HEK293 (cell line): ENCODE data around the gene TM9SF1.

Source experiments
- CTCF ChIA-PET: fragments of 350-600 bp; formaldehyde crosslinking; extraction: SDS; loops from one replicate; lab custom pipeline; 2021; ENCODE audit warnings: antibody characterized with exemption; lab: Yijun Ruan, JAX
- POLR2A ChIA-PET: fragments of 300-600 bp; formaldehyde crosslinking; extraction: SDS; loops from one replicate; lab custom pipeline; 2020; ENCODE audit warnings: antibody characterized with exemption, inconsistent platforms; lab: Yijun Ruan, JAX
- H3K27ac ChIP-seq: fragments of 200-500 bp; sonication (Bioruptor generic); 2 replicates; pipeline ENCODE4 v1.5.1; 2014; ENCODE audit warnings: low read depth, low read length, control low read depth, inconsistent platforms; ENCODE audit errors: extremely low read depth
- H3K36me3 ChIP-seq, 2 experiments: fragments of 200-500 bp in 1 of 2; sonication (Bioruptor generic) in 1 of 2; 1 replicate in 1 of 2; 2 replicates in 1 of 2; pipeline ENCODE4 v1.5.1; 2014 to 2017; ENCODE audit warnings: inconsistent platforms in 2 of 2, low read length in 2 of 2; ENCODE audit not compliant: control insufficient read depth in 2 of 2, insufficient read depth in 1 of 2
- H3K4me1 ChIP-seq: fragments of 200-500 bp; sonication (Bioruptor generic); 2 replicates; pipeline ENCODE4 v1.5.1; 2014; ENCODE audit warnings: mild to moderate bottlenecking, low read length, inconsistent platforms; ENCODE audit not compliant: control insufficient read depth, insufficient read depth
- H3K4me3 ChIP-seq: 2 replicates; pipeline ENCODE4 v1.5.1; 2011; ENCODE audit warnings: low read depth, mild to moderate bottlenecking, control low read depth, low read length, moderate library complexity
- H3K9me3 ChIP-seq: fragments of 200-500 bp; sonication (Bioruptor generic); 2 replicates; pipeline ENCODE4 v1.5.1; 2014; ENCODE audit warnings: low read depth, low read length, inconsistent platforms; ENCODE audit not compliant: control insufficient read depth, insufficient read depth
- GLIS1 ChIP-seq: fragments of 450-650 bp; formaldehyde crosslinking; IDR thresholded peaks from 2 replicates; pipeline ENCODE4 v1.5.1; 2016; ENCODE audit warnings: missing biosample characterization, missing genetic modification characterization
- KLF8 ChIP-seq: fragments of 450-650 bp; formaldehyde crosslinking; IDR thresholded peaks from 2 replicates; pipeline ENCODE4 v1.5.1; 2016; ENCODE audit warnings: missing biosample characterization, missing genetic modification characterization
- MYNN ChIP-seq: fragments of 450-650 bp; formaldehyde crosslinking; IDR thresholded peaks from 2 replicates; pipeline ENCODE4 v1.5.1; 2016; ENCODE audit warnings: missing biosample characterization, missing genetic modification characterization, borderline replicate concordance
- OSR2 ChIP-seq: fragments of 450-650 bp; formaldehyde crosslinking; IDR thresholded peaks from 2 replicates; pipeline ENCODE4 v1.5.1; 2016; ENCODE audit warnings: missing biosample characterization, missing genetic modification characterization
- OVOL3 ChIP-seq: fragments of 450-650 bp; formaldehyde crosslinking; IDR thresholded peaks from 2 replicates; pipeline ENCODE4 v1.5.1; 2016; ENCODE audit warnings: missing biosample characterization, missing genetic modification characterization
- SCRT1 ChIP-seq: fragments of 450-650 bp; formaldehyde crosslinking; IDR thresholded peaks from 2 replicates; pipeline ENCODE4 v1.5.1; 2016; ENCODE audit warnings: missing biosample characterization, missing genetic modification characterization, borderline replicate concordance
- ZBTB20 ChIP-seq: fragments of 450-650 bp; formaldehyde crosslinking; IDR thresholded peaks from 2 replicates; pipeline ENCODE4 v1.5.1; 2016; ENCODE audit warnings: missing biosample characterization, missing genetic modification characterization
- ZNF174 ChIP-seq: fragments of 450-650 bp; formaldehyde crosslinking; IDR thresholded peaks from 2 replicates; pipeline ENCODE4 v1.5.0; 2017; ENCODE audit warnings: missing biosample characterization, mild to moderate bottlenecking, missing genetic modification characterization
- ZNF223 ChIP-seq: fragments of 450-650 bp; formaldehyde crosslinking; IDR thresholded peaks from 2 replicates; pipeline ENCODE4 v1.5.1; 2016; ENCODE audit warnings: missing biosample characterization, missing genetic modification characterization
- ZNF335 ChIP-seq: fragments of 450-650 bp; formaldehyde crosslinking; conservative IDR thresholded peaks from 2 replicates; pipeline ENCODE4 v1.5.1; 2016; ENCODE audit warnings: missing biosample characterization, missing genetic modification characterization
- ZNF366 ChIP-seq: fragments of 450-650 bp; formaldehyde crosslinking; conservative IDR thresholded peaks from 2 replicates; pipeline ENCODE4 v1.5.1; 2016; ENCODE audit warnings: missing biosample characterization, missing genetic modification characterization
- ZNF37A ChIP-seq: fragments of 450-650 bp; IDR thresholded peaks from 2 replicates; pipeline ENCODE4 v1.5.1; 2018; ENCODE audit warnings: missing biosample characterization, missing genetic modification characterization
- ZNF391 ChIP-seq: fragments of 450-650 bp; formaldehyde crosslinking; IDR thresholded peaks from 2 replicates; pipeline ENCODE4 v1.5.1; 2016; ENCODE audit warnings: low read depth, missing biosample characterization, missing genetic modification characterization, borderline replicate concordance
- ZNF404 ChIP-seq: fragments of 450-650 bp; formaldehyde crosslinking; IDR thresholded peaks from 2 replicates; pipeline ENCODE4 v1.5.1; 2017; ENCODE audit warnings: missing biosample characterization, missing genetic modification characterization
- ZNF416 ChIP-seq: fragments of 450-650 bp; formaldehyde crosslinking; IDR thresholded peaks from 2 replicates; pipeline ENCODE4 v1.5.1; 2016; ENCODE audit warnings: missing biosample characterization, missing genetic modification characterization
- ZNF600 ChIP-seq: fragments of 450-650 bp; formaldehyde crosslinking; IDR thresholded peaks from 2 replicates; pipeline ENCODE4 v1.5.1; 2016; ENCODE audit warnings: missing biosample characterization, missing genetic modification characterization
- ZNF629 ChIP-seq: fragments of 450-650 bp; formaldehyde crosslinking; IDR thresholded peaks from 2 replicates; pipeline ENCODE4 v1.5.1; 2017; ENCODE audit warnings: missing biosample characterization, missing genetic modification characterization
- ZNF701 ChIP-seq: fragments of 450-650 bp; formaldehyde crosslinking; IDR thresholded peaks from 2 replicates; pipeline ENCODE4 v1.5.1; 2016; ENCODE audit warnings: missing biosample characterization, missing genetic modification characterization
- ZXDB ChIP-seq: fragments of 450-650 bp; formaldehyde crosslinking; IDR thresholded peaks from 2 replicates; pipeline ENCODE4 v1.5.1; 2016; ENCODE audit warnings: missing biosample characterization, missing genetic modification characterization
- TF ChIP-seq, protein P1 (sequence below): fragments of 450-650 bp; formaldehyde crosslinking; IDR thresholded peaks from 2 replicates; pipeline ENCODE4 v1.5.1; 2016; ENCODE audit warnings: missing biosample characterization, missing genetic modification characterization
- TF ChIP-seq, protein P2 (sequence below): fragments of 450-650 bp; formaldehyde crosslinking; IDR thresholded peaks from 2 replicates; pipeline ENCODE4 v1.5.1; 2016; ENCODE audit warnings: missing biosample characterization, missing genetic modification characterization
- TF ChIP-seq, protein P3 (sequence below): fragments of 450-650 bp; formaldehyde crosslinking; IDR thresholded peaks from 2 replicates; pipeline ENCODE4 v1.5.1; 2016; ENCODE audit warnings: missing biosample characterization, missing genetic modification characterization
- TF ChIP-seq, protein P4 (sequence below): fragments of 450-650 bp; formaldehyde crosslinking; IDR thresholded peaks from 2 replicates; pipeline ENCODE4 v1.5.1; 2016; ENCODE audit warnings: missing biosample characterization, missing genetic modification characterization
- TF ChIP-seq, protein P5 (sequence below): fragments of 450-650 bp; formaldehyde crosslinking; conservative IDR thresholded peaks from 2 replicates; pipeline ENCODE4 v1.5.1; 2016; ENCODE audit warnings: low read depth, missing biosample characterization, missing genetic modification characterization

The TM9SF1 gene

DNA sequence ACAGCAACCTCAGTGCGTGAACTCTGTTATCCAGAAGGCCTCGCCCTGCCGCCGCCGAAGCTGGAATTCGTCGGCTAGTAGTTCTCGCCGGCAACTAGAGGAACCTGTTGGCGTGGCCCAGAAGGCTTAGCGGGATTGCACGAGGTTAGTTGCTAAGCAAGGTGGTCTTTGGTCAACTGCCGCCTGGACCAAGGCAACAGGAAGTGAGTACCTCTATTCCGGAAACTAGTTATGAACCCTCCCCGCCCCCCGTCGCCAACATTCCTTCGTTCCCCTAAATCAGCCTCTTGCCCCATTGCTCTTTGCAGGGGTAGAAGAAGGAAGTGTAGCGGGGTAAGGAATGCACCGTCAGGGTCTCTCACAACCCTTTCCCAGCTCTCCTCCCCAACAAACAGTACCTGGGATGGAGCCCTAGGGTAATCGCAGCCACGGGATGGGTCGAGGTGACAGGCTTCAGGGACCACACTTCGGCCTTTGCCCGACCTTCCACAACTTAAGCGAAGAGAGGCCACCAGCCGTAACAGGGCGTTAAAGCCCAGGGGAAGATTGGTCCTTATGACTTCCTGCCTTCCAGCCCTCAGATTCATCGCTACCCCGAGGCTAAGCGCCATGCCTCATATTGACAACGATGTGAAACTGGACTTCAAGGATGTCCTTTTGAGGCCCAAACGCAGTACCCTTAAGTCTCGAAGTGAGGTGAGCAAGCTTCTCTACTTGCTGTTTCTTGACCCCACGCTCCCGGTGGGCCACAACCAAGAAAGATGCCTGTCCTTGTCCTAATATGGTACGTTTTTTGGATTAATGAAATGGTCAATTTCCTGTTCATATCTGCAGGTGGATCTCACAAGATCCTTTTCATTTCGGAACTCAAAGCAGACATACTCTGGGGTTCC is 37.6 kb upstream of the TM9SF1 start, which contains the start of gene GMPR2:
GMPR2 (plus strand) TSS at position 285 of the 893 bp plus-strand sequence; CDS start at position 610, 325 bp downstream.
- Histone ChIP-seq H3K4me3 (peak within 1 kb of the TSS; percentile 69), H3K9me3 (no peaks in the 10 kb centered on the region), H3K27ac (peak within 1 kb of the TSS; percentile 92), H3K4me1 (peaks cover 7% of the 10 kb centered on the region), H3K36me3 (peaks cover 17 to 49% of the 10 kb centered on the region in 2 experiments; a peak in 2 of 3 replicates)
- ChIA-PET CTCF (interaction anchor here (0.6 to 1.8 kb wide), 4 partner anchors 10 to 142 kb away, joined by 3 to 7 read pairs (median 3); partner anchors contain the start of genes CIDEB and TINF2), POLR2A (interaction anchor here (1.8 kb wide), 1 partner anchor 9 kb away, joined by 10 read pairs; the partner anchor contains the start of gene TINF2)
- TF ChIP-seq ZBTB20 (tag by site-specific recombination) (peak; percentile 71), SCRT1 (peak; percentile 62; the same call in 1 of the 2 replicates), ZNF37A (tag by site-specific recombination) (no peak), ZNF416 (tag by site-specific recombination) (no peak), ZNF335 (tag by site-specific recombination) (peak; percentile 90), ZXDB (tag by site-specific recombination) (0 out of 2 replicates have a peak, but pooled peaks have one; percentile 27), ZNF223 (no peak), ZNF366 (tag by site-specific recombination) (peak; percentile 33), ZNF404 (tag by site-specific recombination) (no peak), ZNF174 (tag by site-specific recombination) (no peak), KLF8 (tag by site-specific recombination) (0 out of 2 replicates have a peak, but pooled peaks have one; percentile 7), MYNN (tag by site-specific recombination) (no peak), GLIS1 (tag by site-specific recombination) (0 out of 2 replicates have a peak, but pooled peaks have one; percentile 16), ZNF600 (tag by site-specific recombination) (peak; percentile 32; the same call in 1 of the 2 replicates), ZNF391 (tag by site-specific recombination) (no peak), OSR2 (tag by site-specific recombination) (no peak), ZNF701 (tag by site-specific recombination) (peak; percentile 67; the same call in 1 of the 2 replicates), OVOL3 (tag by site-specific recombination) (peak; percentile 48; the same call in 1 of the 2 replicates), ZNF629 (tag by site-specific recombination) (peak; percentile 9)
- TF ChIP-seq, protein P1, sequence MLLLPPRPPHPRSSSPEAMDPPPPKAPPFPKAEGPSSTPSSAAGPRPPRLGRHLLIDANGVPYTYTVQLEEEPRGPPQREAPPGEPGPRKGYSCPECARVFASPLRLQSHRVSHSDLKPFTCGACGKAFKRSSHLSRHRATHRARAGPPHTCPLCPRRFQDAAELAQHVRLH (tag by site-specific recombination): peak; percentile 69; the same call in 1 of the 2 replicates
- TF ChIP-seq, protein P2, sequence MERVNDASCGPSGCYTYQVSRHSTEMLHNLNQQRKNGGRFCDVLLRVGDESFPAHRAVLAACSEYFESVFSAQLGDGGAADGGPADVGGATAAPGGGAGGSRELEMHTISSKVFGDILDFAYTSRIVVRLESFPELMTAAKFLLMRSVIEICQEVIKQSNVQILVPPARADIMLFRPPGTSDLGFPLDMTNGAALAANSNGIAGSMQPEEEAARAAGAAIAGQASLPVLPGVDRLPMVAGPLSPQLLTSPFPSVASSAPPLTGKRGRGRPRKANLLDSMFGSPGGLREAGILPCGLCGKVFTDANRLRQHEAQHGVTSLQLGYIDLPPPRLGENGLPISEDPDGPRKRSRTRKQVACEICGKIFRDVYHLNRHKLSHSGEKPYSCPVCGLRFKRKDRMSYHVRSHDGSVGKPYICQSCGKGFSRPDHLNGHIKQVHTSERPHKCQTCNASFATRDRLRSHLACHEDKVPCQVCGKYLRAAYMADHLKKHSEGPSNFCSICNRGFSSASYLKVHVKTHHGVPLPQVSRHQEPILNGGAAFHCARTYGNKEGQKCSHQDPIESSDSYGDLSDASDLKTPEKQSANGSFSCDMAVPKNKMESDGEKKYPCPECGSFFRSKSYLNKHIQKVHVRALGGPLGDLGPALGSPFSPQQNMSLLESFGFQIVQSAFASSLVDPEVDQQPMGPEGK: peak; percentile 76; the same call in 1 of the 2 replicates
- TF ChIP-seq, protein P3, sequence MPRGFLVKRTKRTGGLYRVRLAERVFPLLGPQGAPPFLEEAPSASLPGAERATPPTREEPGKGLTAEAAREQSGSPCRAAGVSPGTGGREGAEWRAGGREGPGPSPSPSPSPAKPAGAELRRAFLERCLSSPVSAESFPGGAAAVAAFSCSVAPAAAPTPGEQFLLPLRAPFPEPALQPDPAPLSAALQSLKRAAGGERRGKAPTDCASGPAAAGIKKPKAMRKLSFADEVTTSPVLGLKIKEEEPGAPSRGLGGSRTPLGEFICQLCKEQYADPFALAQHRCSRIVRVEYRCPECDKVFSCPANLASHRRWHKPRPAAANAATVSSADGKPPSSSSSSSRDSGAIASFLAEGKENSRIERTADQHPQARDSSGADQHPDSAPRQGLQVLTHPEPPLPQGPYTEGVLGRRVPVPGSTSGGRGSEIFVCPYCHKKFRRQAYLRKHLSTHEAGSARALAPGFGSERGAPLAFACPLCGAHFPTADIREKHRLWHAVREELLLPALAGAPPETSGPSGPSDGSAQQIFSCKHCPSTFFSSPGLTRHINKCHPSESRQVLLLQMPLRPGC (tag by site-specific recombination): peak; percentile 81; the same call in 1 of the 2 replicates
- TF ChIP-seq, protein P4, sequence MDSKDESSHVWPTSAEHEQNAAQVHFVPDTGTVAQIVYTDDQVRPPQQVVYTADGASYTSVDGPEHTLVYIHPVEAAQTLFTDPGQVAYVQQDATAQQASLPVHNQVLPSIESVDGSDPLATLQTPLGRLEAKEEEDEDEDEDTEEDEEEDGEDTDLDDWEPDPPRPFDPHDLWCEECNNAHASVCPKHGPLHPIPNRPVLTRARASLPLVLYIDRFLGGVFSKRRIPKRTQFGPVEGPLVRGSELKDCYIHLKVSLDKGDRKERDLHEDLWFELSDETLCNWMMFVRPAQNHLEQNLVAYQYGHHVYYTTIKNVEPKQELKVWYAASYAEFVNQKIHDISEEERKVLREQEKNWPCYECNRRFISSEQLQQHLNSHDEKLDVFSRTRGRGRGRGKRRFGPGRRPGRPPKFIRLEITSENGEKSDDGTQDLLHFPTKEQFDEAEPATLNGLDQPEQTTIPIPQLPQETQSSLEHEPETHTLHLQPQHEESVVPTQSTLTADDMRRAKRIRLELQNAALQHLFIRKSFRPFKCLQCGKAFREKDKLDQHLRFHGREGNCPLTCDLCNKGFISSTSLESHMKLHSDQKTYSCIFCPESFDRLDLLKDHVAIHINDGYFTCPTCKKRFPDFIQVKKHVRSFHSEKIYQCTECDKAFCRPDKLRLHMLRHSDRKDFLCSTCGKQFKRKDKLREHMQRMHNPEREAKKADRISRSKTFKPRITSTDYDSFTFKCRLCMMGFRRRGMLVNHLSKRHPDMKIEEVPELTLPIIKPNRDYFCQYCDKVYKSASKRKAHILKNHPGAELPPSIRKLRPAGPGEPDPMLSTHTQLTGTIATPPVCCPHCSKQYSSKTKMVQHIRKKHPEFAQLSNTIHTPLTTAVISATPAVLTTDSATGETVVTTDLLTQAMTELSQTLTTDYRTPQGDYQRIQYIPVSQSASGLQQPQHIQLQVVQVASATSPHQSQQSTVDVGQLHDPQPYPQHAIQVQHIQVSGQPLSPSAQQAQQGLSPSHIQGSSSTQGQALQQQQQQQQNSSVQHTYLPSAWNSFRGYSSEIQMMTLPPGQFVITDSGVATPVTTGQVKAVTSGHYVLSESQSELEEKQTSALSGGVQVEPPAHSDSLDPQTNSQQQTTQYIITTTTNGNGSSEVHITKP (tag by site-specific recombination): peak; percentile 44
- TF ChIP-seq, protein P5, sequence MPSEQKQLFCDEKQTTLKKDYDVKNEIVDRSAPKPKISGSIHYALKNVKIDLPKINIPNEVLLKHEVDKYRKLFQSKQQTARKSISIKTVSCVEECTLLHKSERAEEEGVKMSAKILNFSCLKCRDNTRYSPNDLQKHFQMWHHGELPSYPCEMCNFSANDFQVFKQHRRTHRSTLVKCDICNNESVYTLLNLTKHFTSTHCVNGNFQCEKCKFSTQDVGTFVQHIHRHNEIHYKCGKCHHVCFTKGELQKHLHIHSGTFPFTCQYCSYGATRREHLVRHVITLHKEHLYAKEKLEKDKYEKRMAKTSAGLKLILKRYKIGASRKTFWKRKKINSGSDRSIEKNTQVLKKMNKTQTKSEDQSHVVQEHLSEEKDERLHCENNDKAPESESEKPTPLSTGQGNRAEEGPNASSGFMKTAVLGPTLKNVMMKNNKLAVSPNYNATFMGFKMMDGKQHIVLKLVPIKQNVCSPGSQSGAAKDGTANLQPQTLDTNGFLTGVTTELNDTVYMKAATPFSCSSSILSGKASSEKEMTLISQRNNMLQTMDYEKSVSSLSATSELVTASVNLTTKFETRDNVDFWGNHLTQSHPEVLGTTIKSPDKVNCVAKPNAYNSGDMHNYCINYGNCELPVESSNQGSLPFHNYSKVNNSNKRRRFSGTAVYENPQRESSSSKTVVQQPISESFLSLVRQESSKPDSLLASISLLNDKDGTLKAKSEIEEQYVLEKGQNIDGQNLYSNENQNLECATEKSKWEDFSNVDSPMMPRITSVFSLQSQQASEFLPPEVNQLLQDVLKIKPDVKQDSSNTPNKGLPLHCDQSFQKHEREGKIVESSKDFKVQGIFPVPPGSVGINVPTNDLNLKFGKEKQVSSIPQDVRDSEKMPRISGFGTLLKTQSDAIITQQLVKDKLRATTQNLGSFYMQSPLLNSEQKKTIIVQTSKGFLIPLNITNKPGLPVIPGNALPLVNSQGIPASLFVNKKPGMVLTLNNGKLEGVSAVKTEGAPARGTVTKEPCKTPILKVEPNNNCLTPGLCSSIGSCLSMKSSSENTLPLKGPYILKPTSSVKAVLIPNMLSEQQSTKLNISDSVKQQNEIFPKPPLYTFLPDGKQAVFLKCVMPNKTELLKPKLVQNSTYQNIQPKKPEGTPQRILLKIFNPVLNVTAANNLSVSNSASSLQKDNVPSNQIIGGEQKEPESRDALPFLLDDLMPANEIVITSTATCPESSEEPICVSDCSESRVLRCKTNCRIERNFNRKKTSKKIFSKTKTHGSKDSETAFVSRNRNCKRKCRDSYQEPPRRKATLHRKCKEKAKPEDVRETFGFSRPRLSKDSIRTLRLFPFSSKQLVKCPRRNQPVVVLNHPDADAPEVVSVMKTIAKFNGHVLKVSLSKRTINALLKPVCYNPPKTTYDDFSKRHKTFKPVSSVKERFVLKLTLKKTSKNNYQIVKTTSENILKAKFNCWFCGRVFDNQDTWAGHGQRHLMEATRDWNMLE: peak; percentile 71
